HEK293 (cell line): ENCODE results near the gene HNRNPUL1.
A peak's percentile ranks its signal among the peaks of the same experiment; 100 is the strongest.

ENCODE experiments used
- CTCF ChIA-PET: fragments of 350-600 bp; formaldehyde crosslinking; extraction: SDS; loops from one replicate; lab custom pipeline; 2021; ENCODE audit warnings: antibody characterized with exemption; lab: Yijun Ruan, JAX
- POLR2A ChIA-PET: fragments of 300-600 bp; formaldehyde crosslinking; extraction: SDS; loops from one replicate; lab custom pipeline; 2020; ENCODE audit warnings: antibody characterized with exemption, inconsistent platforms; lab: Yijun Ruan, JAX
- H3K27ac ChIP-seq: fragments of 200-500 bp; sonication (Bioruptor generic); 2 replicates; pipeline ENCODE4 v1.5.1; 2014; ENCODE audit warnings: low read depth, low read length, control low read depth, inconsistent platforms; ENCODE audit errors: extremely low read depth
- H3K36me3 ChIP-seq, 2 experiments: fragments of 200-500 bp in 1 of 2; sonication (Bioruptor generic) in 1 of 2; 1 replicate in 1 of 2; 2 replicates in 1 of 2; pipeline ENCODE4 v1.5.1; 2014 to 2017; ENCODE audit warnings: inconsistent platforms in 2 of 2, low read length in 2 of 2; ENCODE audit not compliant: control insufficient read depth in 2 of 2, insufficient read depth in 1 of 2
- H3K4me1 ChIP-seq: fragments of 200-500 bp; sonication (Bioruptor generic); 2 replicates; pipeline ENCODE4 v1.5.1; 2014; ENCODE audit warnings: mild to moderate bottlenecking, low read length, inconsistent platforms; ENCODE audit not compliant: control insufficient read depth, insufficient read depth
- H3K4me3 ChIP-seq: 2 replicates; pipeline ENCODE4 v1.5.1; 2011; ENCODE audit warnings: low read depth, mild to moderate bottlenecking, control low read depth, low read length, moderate library complexity
- H3K9me3 ChIP-seq: fragments of 200-500 bp; sonication (Bioruptor generic); 2 replicates; pipeline ENCODE4 v1.5.1; 2014; ENCODE audit warnings: low read depth, low read length, inconsistent platforms; ENCODE audit not compliant: control insufficient read depth, insufficient read depth
- BCL6B ChIP-seq: fragments of 450-650 bp; formaldehyde crosslinking; IDR thresholded peaks from 2 replicates; pipeline ENCODE4 v1.5.1; 2017; ENCODE audit warnings: missing biosample characterization, missing genetic modification characterization
- FEZF1 ChIP-seq: fragments of 450-650 bp; formaldehyde crosslinking; IDR thresholded peaks from 2 replicates; pipeline ENCODE4 v1.5.1; 2016; ENCODE audit warnings: missing biosample characterization, missing genetic modification characterization
- PRDM1 ChIP-seq: fragments of 450-650 bp; formaldehyde crosslinking; IDR thresholded peaks from 2 replicates; pipeline ENCODE4; 2016; ENCODE audit warnings: missing biosample characterization, missing genetic modification characterization
- PRDM10 ChIP-seq: fragments of 450-650 bp; formaldehyde crosslinking; IDR thresholded peaks from 2 replicates; pipeline ENCODE4 v1.5.1; 2016; ENCODE audit warnings: missing biosample characterization, missing genetic modification characterization
- PRDM4 ChIP-seq: fragments of 450-650 bp; formaldehyde crosslinking; IDR thresholded peaks from 2 replicates; pipeline ENCODE4 v1.5.1; 2017; ENCODE audit warnings: missing biosample characterization, missing genetic modification characterization
- SALL2 ChIP-seq: fragments of 450-650 bp; formaldehyde crosslinking; IDR thresholded peaks from 2 replicates; pipeline ENCODE4 v1.5.0; 2017; ENCODE audit warnings: missing biosample characterization, mild to moderate bottlenecking, missing genetic modification characterization, borderline replicate concordance
- SP2 ChIP-seq: fragments of 450-650 bp; formaldehyde crosslinking; IDR thresholded peaks from 2 replicates; pipeline ENCODE4 v1.5.1; 2016; ENCODE audit warnings: missing biosample characterization, missing genetic modification characterization
- WT1 ChIP-seq: fragments of 450-650 bp; formaldehyde crosslinking; IDR thresholded peaks from 2 replicates; pipeline ENCODE4 v1.5.1; 2016; ENCODE audit warnings: missing biosample characterization, missing genetic modification characterization
- ZBTB10 ChIP-seq: fragments of 450-650 bp; formaldehyde crosslinking; IDR thresholded peaks from 2 replicates; pipeline ENCODE4 v1.5.1; 2016; ENCODE audit warnings: missing biosample characterization, missing genetic modification characterization
- ZNF133 ChIP-seq: fragments of 450-650 bp; formaldehyde crosslinking; IDR thresholded peaks from 2 replicates; pipeline ENCODE4 v1.5.1; 2016; ENCODE audit warnings: missing biosample characterization, missing genetic modification characterization
- ZNF2 ChIP-seq: fragments of 450-650 bp; formaldehyde crosslinking; IDR thresholded peaks from 2 replicates; pipeline ENCODE4 v1.5.1; 2016; ENCODE audit warnings: missing biosample characterization, missing genetic modification characterization
- ZNF239 ChIP-seq: fragments of 450-650 bp; formaldehyde crosslinking; IDR thresholded peaks from 2 replicates; pipeline ENCODE4 v1.5.1; 2016; ENCODE audit warnings: missing biosample characterization, missing genetic modification characterization
- ZNF248 ChIP-seq: fragments of 450-650 bp; formaldehyde crosslinking; IDR thresholded peaks from 2 replicates; pipeline ENCODE4 v1.5.1; 2017; ENCODE audit warnings: missing biosample characterization, missing genetic modification characterization
- ZNF274 ChIP-seq, 2 experiments: fragments of 200-500 bp in 1 of 2; fragments of 450-650 bp in 1 of 2; sonication (Bioruptor generic) in 1 of 2; formaldehyde crosslinking in 1 of 2; IDR thresholded peaks; 2 replicates each; pipeline versions ENCODE4 v1.5.1 to v1.6.1; 2014 to 2016; ENCODE audit warnings: borderline replicate concordance in 1 of 2, inconsistent platforms in 1 of 2, low read length in 1 of 2, missing biosample characterization in 1 of 2, missing genetic modification characterization in 1 of 2
- ZNF280C ChIP-seq: fragments of 450-650 bp; formaldehyde crosslinking; IDR thresholded peaks from 2 replicates; pipeline ENCODE4 v1.5.1; 2016; ENCODE audit warnings: missing biosample characterization, missing genetic modification characterization
- ZNF311 ChIP-seq: fragments of 450-650 bp; formaldehyde crosslinking; IDR thresholded peaks from 2 replicates; pipeline ENCODE4 v1.5.1; 2017; ENCODE audit warnings: missing biosample characterization, missing genetic modification characterization, borderline replicate concordance
- ZNF366 ChIP-seq: fragments of 450-650 bp; formaldehyde crosslinking; conservative IDR thresholded peaks from 2 replicates; pipeline ENCODE4 v1.5.1; 2016; ENCODE audit warnings: missing biosample characterization, missing genetic modification characterization
- ZNF621 ChIP-seq: fragments of 450-650 bp; formaldehyde crosslinking; IDR thresholded peaks from 2 replicates; pipeline ENCODE4 v1.5.1; 2017; ENCODE audit warnings: missing biosample characterization, missing genetic modification characterization
- ZNF664 ChIP-seq: fragments of 450-650 bp; formaldehyde crosslinking; IDR thresholded peaks from 2 replicates; pipeline ENCODE4 v1.5.1; 2016; ENCODE audit warnings: missing biosample characterization, missing genetic modification characterization
- ZNF777 ChIP-seq: fragments of 450-650 bp; formaldehyde crosslinking; IDR thresholded peaks from 2 replicates; pipeline ENCODE4 v1.5.1; 2017; ENCODE audit warnings: missing biosample characterization, missing genetic modification characterization, borderline replicate concordance

HNRNPUL1 gene

GRCh38 chr19:41255171-41255570 is 9.0 kb upstream of the HNRNPUL1 start:
- POLR2A ChIA-PET, result interaction anchor here (0.6 to 1.4 kb wide), 2 partner anchors 9 to 37 kb away, joined by 6 to 11 read pairs; partner anchors contain the start of gene HNRNPUL1
- TF ChIP-seq SP2 (tag by site-specific recombination), result no peak
- TF ChIP-seq PRDM10, result no peak
- peak; percentile 92 for TF ChIP-seq ZNF366 (tag by site-specific recombination)
- no peak for TF ChIP-seq ZBTB10 (tag by site-specific recombination)
- no peak for TF ChIP-seq WT1 (tag by site-specific recombination)
- TF ChIP-seq BCL6B, result 0 out of 2 replicates have a peak, but pooled peaks have one; percentile 8
- 0 out of 2 replicates have a peak, but pooled peaks have one; percentile 43 for TF ChIP-seq ZNF777 (tag by site-specific recombination)
- no peak for TF ChIP-seq ZNF2 (tag by site-specific recombination)
- TF ChIP-seq ZNF248 (tag by site-specific recombination), result 0 out of 2 replicates have a peak, but pooled peaks have one; percentile 48
- no peak for TF ChIP-seq ZNF133 (tag by site-specific recombination)
- peak; percentile 83 for TF ChIP-seq PRDM1
- no peak for TF ChIP-seq SALL2 (tag by site-specific recombination)
- TF ChIP-seq FEZF1, result no peak
- TF ChIP-seq ZNF311, result no peak
- TF ChIP-seq, all 188 proteins: peak for 5
- Histone ChIP-seq H3K9me3 (no peaks in the 10 kb centered on the region), H3K4me3 (no peak overlapping the region), H3K27ac (no peak overlapping the region), H3K36me3 (no peaks in the 10 kb centered on the region), H3K4me1 (no peaks in the 10 kb centered on the region)
- CTCF ChIA-PET, result interaction anchor here (1.0 kb wide), 3 partner anchors 8 to 110 kb away, joined by 3 to 5 read pairs (median 4); no protein-coding TSS in a partner anchor

GRCh38 chr19:41261474-41262190 is 2.5 kb upstream of the HNRNPUL1 start:
- no peaks in the 10 kb centered on the region for H3K9me3 ChIP-seq
- no peak overlapping the region; the same call in 1 of the 2 replicates for H3K27ac ChIP-seq
- H3K4me3 ChIP-seq, result peak overlapping the region; percentile 33
- H3K36me3 ChIP-seq, result peaks cover 4 to 6% of the 10 kb centered on the region in 2 experiments; a peak in 2 of 3 replicates
- ChIA-PET POLR2A (interaction anchor here (1.0 to 3.5 kb wide), 6 partner anchors 9 to 58 kb away, joined by 3 to 64 read pairs (median 10); no protein-coding TSS in a partner anchor), CTCF (interaction anchor here (0.6 to 8.4 kb wide), 14 partner anchors 10 to 1068 kb away, joined by 3 to 184 read pairs (median 4); no protein-coding TSS in a partner anchor)
- H3K4me1 ChIP-seq, result peaks cover 4% of the 10 kb centered on the region
- TF ChIP-seq ZNF274 (IDR thresholded peaks at IDR 0.05; ENCODE audit: low read length) (no peak), ZNF274 (tag by site-specific recombination; IDR thresholded peaks at IDR 0.05; ENCODE audit: borderline replicate concordance) (peak; percentile 23; the same call in 1 of the 2 replicates), ZNF621 (tag by site-specific recombination) (no peak), PRDM4 (tag by site-specific recombination) (0 out of 2 replicates have a peak, but pooled peaks have one; percentile 6), ZNF664 (tag by site-specific recombination) (no peak), ZNF239 (tag by site-specific recombination) (peak; percentile 49; the same call in 1 of the 2 replicates), ZNF777 (tag by site-specific recombination) (peak; percentile 85), ZNF280C (tag by site-specific recombination) (0 out of 2 replicates have a peak, but pooled peaks have one; percentile 85), ZNF133 (tag by site-specific recombination) (no peak)
